ENCODE results near the gene MRPL43. TPM values are rescaled to one million over a fixed set of nuclear protein-coding genes. Genes with fewer than 3 reads are reported as not detected.

The MRPL43 gene
- total and polyA plus RNA-seq, 10 of the 15 experiments (the other 5 are each of a cell fraction or from before 2014, with no cell fraction given): 16.6 to 108 (median 65.1) TPM

- no peak overlapping the region for H3K9ac ChIP-seq (ENCODE audit: control insufficient read depth, insufficient read depth, low read length)
- ChIA-PET SMC1A (ENCODE audit: uncharacterized antibody, unreplicated experiment) (interaction anchor here (1.5 to 4.3 kb wide), 2 partner anchors 10 to 12 kb away, joined by 5 to 24 read pairs; no protein-coding TSS in a partner anchor), POLR2A (no interaction called here), CTCF (interaction anchor here (2.9 to 6.5 kb wide), 4 partner anchors 12 to 21 kb away, joined by 17 to 86 read pairs (median 32); no protein-coding TSS in a partner anchor), RAD21 (ENCODE audit: unreplicated experiment) (interaction anchor here (1.4 to 1.7 kb wide), 3 partner anchors 12 to 20 kb away, joined by 5 to 7 read pairs (median 5); no protein-coding TSS in a partner anchor)
- BruUV-seq (replicated peaks): no TSS peak
- peaks cover 5 to 9% of the 10 kb centered on the region in 2 experiments for H3K27me3 ChIP-seq (replicated peaks in 1 of 2; ENCODE audit: control insufficient read depth in 2 of 2, insufficient read depth in 2 of 2, low read length in 1 of 2)
- H4K20me1 ChIP-seq (ENCODE audit: control insufficient read depth, insufficient read depth): no peaks in the 10 kb centered on the region
- no peak for TF ChIP-seq SMC3 (IDR thresholded peaks at IDR 0.05; ENCODE audit: borderline replicate concordance, low read length)
- TF ChIP-seq, protein P1, sequence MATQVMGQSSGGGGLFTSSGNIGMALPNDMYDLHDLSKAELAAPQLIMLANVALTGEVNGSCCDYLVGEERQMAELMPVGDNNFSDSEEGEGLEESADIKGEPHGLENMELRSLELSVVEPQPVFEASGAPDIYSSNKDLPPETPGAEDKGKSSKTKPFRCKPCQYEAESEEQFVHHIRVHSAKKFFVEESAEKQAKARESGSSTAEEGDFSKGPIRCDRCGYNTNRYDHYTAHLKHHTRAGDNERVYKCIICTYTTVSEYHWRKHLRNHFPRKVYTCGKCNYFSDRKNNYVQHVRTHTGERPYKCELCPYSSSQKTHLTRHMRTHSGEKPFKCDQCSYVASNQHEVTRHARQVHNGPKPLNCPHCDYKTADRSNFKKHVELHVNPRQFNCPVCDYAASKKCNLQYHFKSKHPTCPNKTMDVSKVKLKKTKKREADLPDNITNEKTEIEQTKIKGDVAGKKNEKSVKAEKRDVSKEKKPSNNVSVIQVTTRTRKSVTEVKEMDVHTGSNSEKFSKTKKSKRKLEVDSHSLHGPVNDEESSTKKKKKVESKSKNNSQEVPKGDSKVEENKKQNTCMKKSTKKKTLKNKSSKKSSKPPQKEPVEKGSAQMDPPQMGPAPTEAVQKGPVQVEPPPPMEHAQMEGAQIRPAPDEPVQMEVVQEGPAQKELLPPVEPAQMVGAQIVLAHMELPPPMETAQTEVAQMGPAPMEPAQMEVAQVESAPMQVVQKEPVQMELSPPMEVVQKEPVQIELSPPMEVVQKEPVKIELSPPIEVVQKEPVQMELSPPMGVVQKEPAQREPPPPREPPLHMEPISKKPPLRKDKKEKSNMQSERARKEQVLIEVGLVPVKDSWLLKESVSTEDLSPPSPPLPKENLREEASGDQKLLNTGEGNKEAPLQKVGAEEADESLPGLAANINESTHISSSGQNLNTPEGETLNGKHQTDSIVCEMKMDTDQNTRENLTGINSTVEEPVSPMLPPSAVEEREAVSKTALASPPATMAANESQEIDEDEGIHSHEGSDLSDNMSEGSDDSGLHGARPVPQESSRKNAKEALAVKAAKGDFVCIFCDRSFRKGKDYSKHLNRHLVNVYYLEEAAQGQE (IDR thresholded peaks at IDR 0.05; ENCODE audit: low read depth, low read length): no peak
- TF ChIP-seq, protein P2, sequence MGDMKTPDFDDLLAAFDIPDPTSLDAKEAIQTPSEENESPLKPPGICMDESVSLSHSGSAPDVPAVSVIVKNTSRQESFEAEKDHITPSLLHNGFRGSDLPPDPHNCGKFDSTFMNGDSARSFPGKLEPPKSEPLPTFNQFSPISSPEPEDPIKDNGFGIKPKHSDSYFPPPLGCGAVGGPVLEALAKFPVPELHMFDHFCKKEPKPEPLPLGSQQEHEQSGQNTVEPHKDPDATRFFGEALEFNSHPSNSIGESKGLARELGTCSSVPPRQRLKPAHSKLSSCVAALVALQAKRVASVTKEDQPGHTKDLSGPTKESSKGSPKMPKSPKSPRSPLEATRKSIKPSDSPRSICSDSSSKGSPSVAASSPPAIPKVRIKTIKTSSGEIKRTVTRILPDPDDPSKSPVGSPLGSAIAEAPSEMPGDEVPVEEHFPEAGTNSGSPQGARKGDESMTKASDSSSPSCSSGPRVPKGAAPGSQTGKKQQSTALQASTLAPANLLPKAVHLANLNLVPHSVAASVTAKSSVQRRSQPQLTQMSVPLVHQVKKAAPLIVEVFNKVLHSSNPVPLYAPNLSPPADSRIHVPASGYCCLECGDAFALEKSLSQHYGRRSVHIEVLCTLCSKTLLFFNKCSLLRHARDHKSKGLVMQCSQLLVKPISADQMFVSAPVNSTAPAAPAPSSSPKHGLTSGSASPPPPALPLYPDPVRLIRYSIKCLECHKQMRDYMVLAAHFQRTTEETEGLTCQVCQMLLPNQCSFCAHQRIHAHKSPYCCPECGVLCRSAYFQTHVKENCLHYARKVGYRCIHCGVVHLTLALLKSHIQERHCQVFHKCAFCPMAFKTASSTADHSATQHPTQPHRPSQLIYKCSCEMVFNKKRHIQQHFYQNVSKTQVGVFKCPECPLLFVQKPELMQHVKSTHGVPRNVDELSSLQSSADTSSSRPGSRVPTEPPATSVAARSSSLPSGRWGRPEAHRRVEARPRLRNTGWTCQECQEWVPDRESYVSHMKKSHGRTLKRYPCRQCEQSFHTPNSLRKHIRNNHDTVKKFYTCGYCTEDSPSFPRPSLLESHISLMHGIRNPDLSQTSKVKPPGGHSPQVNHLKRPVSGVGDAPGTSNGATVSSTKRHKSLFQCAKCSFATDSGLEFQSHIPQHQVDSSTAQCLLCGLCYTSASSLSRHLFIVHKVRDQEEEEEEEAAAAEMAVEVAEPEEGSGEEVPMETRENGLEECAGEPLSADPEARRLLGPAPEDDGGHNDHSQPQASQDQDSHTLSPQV (IDR thresholded peaks at IDR 0.05): no peak
- TF ChIP-seq, protein P3, sequence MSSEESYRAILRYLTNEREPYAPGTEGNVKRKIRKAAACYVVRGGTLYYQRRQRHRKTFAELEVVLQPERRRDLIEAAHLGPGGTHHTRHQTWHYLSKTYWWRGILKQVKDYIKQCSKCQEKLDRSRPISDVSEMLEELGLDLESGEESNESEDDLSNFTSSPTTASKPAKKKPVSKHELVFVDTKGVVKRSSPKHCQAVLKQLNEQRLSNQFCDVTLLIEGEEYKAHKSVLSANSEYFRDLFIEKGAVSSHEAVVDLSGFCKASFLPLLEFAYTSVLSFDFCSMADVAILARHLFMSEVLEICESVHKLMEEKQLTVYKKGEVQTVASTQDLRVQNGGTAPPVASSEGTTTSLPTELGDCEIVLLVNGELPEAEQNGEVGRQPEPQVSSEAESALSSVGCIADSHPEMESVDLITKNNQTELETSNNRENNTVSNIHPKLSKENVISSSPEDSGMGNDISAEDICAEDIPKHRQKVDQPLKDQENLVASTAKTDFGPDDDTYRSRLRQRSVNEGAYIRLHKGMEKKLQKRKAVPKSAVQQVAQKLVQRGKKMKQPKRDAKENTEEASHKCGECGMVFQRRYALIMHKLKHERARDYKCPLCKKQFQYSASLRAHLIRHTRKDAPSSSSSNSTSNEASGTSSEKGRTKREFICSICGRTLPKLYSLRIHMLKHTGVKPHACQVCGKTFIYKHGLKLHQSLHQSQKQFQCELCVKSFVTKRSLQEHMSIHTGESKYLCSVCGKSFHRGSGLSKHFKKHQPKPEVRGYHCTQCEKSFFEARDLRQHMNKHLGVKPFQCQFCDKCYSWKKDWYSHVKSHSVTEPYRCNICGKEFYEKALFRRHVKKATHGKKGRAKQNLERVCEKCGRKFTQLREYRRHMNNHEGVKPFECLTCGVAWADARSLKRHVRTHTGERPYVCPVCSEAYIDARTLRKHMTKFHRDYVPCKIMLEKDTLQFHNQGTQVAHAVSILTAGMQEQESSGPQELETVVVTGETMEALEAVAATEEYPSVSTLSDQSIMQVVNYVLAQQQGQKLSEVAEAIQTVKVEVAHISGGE (CRISPR knock-in tag; IDR thresholded peaks at IDR 0.05): no peak
- 0 out of 6 replicates have a peak, but pooled peaks of 1 of the 3 experiments have one; percentile 4 for TF ChIP-seq CTCF (IDR thresholded peaks at IDR 0.05 in 2 of 3, conservative IDR thresholded peaks at IDR 0.05 in 1 of 3; ENCODE audit: control insufficient read depth in 2 of 3, extremely low read depth in 1 of 3, insufficient read depth in 1 of 3, low read depth in 3 of 3, low read length in 3 of 3)
- no peak for TF ChIP-seq MAX (IDR thresholded peaks at IDR 0.05; ENCODE audit: low read depth, low read length)
- intact Hi-C loops (cut with micrococcal nuclease; ENCODE audit: unreplicated experiment): loop anchor here (5.0 kb wide), 1 partner anchor 38 kb away; no protein-coding TSS in a partner anchor
- DNase-seq (ENCODE audit: low read depth, low spot score): no peak
- 45% methylated on average over 26 of the region's 27 CpGs for WGBS (ENCODE audit: insufficient coverage, insufficient replicate concordance, low lambda C conversion rate, missing lambda C conversion rate)
- FAIRE-seq: no peak
- H2AFZ ChIP-seq (ENCODE audit: control insufficient read depth, low read depth, low read length): no peak overlapping the region
- H3K36me3 ChIP-seq (ENCODE audit: control insufficient read depth in 2 of 2, insufficient read depth in 2 of 2, low read length in 1 of 2): no peaks in the 10 kb centered on the region
- peaks cover 21% of the 10 kb centered on the region for H3K4me1 ChIP-seq (ENCODE audit: control insufficient read depth, insufficient read depth, low read length)
- H3K9me3 ChIP-seq (replicated peaks; ENCODE audit: control insufficient read depth, insufficient read depth, low read length): no peaks in the 10 kb centered on the region
- ATAC-seq: no peak
- in situ Hi-C loops (cut with MboI): no loop called here
- no peak overlapping the region for H3K4me2 ChIP-seq (ENCODE audit: control insufficient read depth, insufficient read depth)
- H3K79me2 ChIP-seq (ENCODE audit: control insufficient read depth, insufficient read depth, low read length): no peaks in the 10 kb centered on the region
- no peak overlapping the region for H3K27ac ChIP-seq (ENCODE audit: control insufficient read depth, insufficient read depth)
- H3K4me3 ChIP-seq: no peak overlapping the region
Observed at GRCh38 chr10:101029520-101030295, 42.4 kb upstream of the MRPL43 start.

Measured in GM12878 (cell line).